Fibroblast of lung (primary cell): ENCODE measurements around the gene SLC9A8. TPM values are rescaled to one million over a fixed set of nuclear protein-coding genes. Genes with fewer than 3 reads are reported as not detected.

Experiments
- DNase-seq, 2 donors: peaks; one replicate each; pipeline versions ENCODE4 v3.0.0 to v3.0.0-alpha.2; 2010; ENCODE audit warnings: low read depth in 2 of 2
- H2AFZ ChIP-seq: 2 replicates; pipeline ENCODE4 v1.5.1; 2012; ENCODE audit warnings: low read length, control low read depth, inconsistent platforms
- H3K27ac ChIP-seq: 2 replicates; pipeline ENCODE4 v1.5.1; 2011; ENCODE audit warnings: low read length, control low read depth; ENCODE audit not compliant: insufficient read depth
- H3K27me3 ChIP-seq: 2 replicates; pipeline ENCODE4 v1.5.1; 2011; ENCODE audit warnings: mild to moderate bottlenecking, low read length; ENCODE audit not compliant: control insufficient read depth, insufficient read depth
- H3K36me3 ChIP-seq: 2 replicates; pipeline ENCODE4 v1.5.1; 2011; ENCODE audit warnings: low read length; ENCODE audit not compliant: control insufficient read depth, insufficient read depth
- H3K4me1 ChIP-seq: 2 replicates; pipeline ENCODE4 v1.5.1; 2011; ENCODE audit warnings: low read length; ENCODE audit not compliant: control insufficient read depth, insufficient read depth; ENCODE audit errors: extremely low read depth
- H3K4me2 ChIP-seq: 2 replicates; pipeline ENCODE4 v1.5.1; 2011; ENCODE audit warnings: low read length, control low read depth; ENCODE audit not compliant: insufficient read depth; ENCODE audit errors: extremely low read depth
- H3K4me3 ChIP-seq, 4 experiments: fragments of 200-600 bp in 1 of 4; sonication (generic) in 1 of 4; replicated peaks in 1 of 4; 2 replicates each; pipeline ENCODE4 v1.5.1; 2011 to 2016; ENCODE audit warnings: low read length in 4 of 4, low read depth in 3 of 4, mild to moderate bottlenecking in 3 of 4, control low read depth in 2 of 4, inconsistent platforms in 1 of 4, mixed read lengths in 1 of 4; ENCODE audit not compliant: insufficient read depth in 1 of 4; ENCODE audit errors: control extremely low read depth in 1 of 4
- H3K79me2 ChIP-seq: 2 replicates; pipeline ENCODE4 v1.5.1; 2012; ENCODE audit warnings: mild to moderate bottlenecking, low read length, inconsistent platforms; ENCODE audit not compliant: control insufficient read depth, insufficient read depth
- H3K9ac ChIP-seq: 2 replicates; pipeline ENCODE4 v1.5.1; 2011; ENCODE audit warnings: mild to moderate bottlenecking, low read length, control low read depth; ENCODE audit not compliant: insufficient read depth
- H3K9me3 ChIP-seq: 2 replicates; pipeline ENCODE4 v1.5.1; 2012; ENCODE audit warnings: low read depth, low read length; ENCODE audit not compliant: control insufficient read depth, insufficient read depth
- H4K20me1 ChIP-seq: 2 replicates; pipeline ENCODE4 v1.5.1; 2011; ENCODE audit warnings: low read length; ENCODE audit not compliant: control insufficient read depth, insufficient read depth; ENCODE audit errors: extremely low read depth
- EZH2 ChIP-seq: IDR thresholded peaks from 2 replicates; pipeline ENCODE4 v1.5.1; 2012; ENCODE audit warnings: low read length, control low read depth, mild to moderate bottlenecking; ENCODE audit errors: missing control alignments
- polyA plus RNA-seq, 2 donors: library from polyadenylated mRNA; depleted of rRNA in 1 of 2; stranded (reverse) in 1 of 2; unstranded in 1 of 2; fragments of >200 nt; gene quantifications; 2 replicates each; pipeline ENCODE4 v1.2.1, GENCODE V29; 2011 to 2012; ENCODE audit warnings: missing spikeins in 1 of 2
- total RNA-seq: library from RNA; depleted of rRNA; stranded (reverse); fragments of >200 nt; gene quantifications from 2 replicates; pipeline ENCODE4 v1.2.1, GENCODE V29; 2014
- TF ChIP-seq, protein P1 (sequence below), 2 donors: IDR thresholded peaks in 1 of 2; conservative IDR thresholded peaks in 1 of 2; 1 replicate in 1 of 2; 2 replicates in 1 of 2; pipeline ENCODE4 v1.5.1; 2011 to 2012; ENCODE audit warnings: low read length in 2 of 2, control low read depth in 1 of 2, inconsistent platforms in 1 of 2, low read depth in 1 of 2, mild to moderate bottlenecking in 1 of 2

SLC9A8 gene
- total and polyA plus RNA-seq, 2 donors (not counting 1 experiment from before 2014, with no cell fraction given), result 2.4 to 15.5 TPM

DNA sequence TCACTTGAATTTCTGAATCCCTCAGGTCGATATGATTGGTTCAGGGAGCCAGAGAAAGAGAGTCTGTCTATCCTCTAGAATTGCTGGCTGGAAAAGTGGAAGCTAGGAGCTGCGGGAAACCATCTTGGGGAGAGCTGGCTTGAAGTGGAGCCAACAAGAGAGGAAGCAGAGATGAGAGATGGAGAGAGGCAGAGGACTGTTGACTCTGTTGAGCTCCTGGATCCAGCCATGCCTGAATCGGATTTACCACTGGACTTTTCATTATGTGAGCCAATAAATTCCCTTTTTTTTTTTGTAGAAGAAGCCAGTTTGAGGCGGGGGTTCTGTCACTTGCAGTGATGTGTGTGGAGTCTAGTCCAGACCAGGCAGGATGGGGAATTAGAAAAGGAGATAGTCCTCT is 13.9 kb upstream of the SLC9A8 start:
- no peak overlapping the region for H3K9ac ChIP-seq

GRCh38 chr20:49799698-49800097 is 12.9 kb upstream of the SLC9A8 start:
- Histone ChIP-seq H3K4me3 (no peak overlapping the region), H2AFZ (no peak overlapping the region), H3K4me2 (no peak overlapping the region), H3K27ac (no peak overlapping the region), H3K79me2 (no peaks in the 10 kb centered on the region), H3K9ac (no peak overlapping the region), H3K4me1 (no peaks in the 10 kb centered on the region), H3K27me3 (peaks cover 3% of the 10 kb centered on the region), H3K9me3 (no peaks in the 10 kb centered on the region), H4K20me1 (no peaks in the 10 kb centered on the region), H3K36me3 (no peaks in the 10 kb centered on the region)
- no peak for DNase-seq
- no peak for TF ChIP-seq EZH2
- TF ChIP-seq, protein P1, sequence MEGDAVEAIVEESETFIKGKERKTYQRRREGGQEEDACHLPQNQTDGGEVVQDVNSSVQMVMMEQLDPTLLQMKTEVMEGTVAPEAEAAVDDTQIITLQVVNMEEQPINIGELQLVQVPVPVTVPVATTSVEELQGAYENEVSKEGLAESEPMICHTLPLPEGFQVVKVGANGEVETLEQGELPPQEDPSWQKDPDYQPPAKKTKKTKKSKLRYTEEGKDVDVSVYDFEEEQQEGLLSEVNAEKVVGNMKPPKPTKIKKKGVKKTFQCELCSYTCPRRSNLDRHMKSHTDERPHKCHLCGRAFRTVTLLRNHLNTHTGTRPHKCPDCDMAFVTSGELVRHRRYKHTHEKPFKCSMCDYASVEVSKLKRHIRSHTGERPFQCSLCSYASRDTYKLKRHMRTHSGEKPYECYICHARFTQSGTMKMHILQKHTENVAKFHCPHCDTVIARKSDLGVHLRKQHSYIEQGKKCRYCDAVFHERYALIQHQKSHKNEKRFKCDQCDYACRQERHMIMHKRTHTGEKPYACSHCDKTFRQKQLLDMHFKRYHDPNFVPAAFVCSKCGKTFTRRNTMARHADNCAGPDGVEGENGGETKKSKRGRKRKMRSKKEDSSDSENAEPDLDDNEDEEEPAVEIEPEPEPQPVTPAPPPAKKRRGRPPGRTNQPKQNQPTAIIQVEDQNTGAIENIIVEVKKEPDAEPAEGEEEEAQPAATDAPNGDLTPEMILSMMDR (conservative IDR thresholded peaks at IDR 0.05 in 1 of 2, IDR thresholded peaks at IDR 0.05 in 1 of 2; ENCODE audit: low read depth in 1 of 2, low read length in 2 of 2), result no peak

More for the DNA sequence above, 13.9 kb upstream of the SLC9A8 start:
- Histone ChIP-seq H2AFZ (no peak overlapping the region), H3K36me3 (no peaks in the 10 kb centered on the region), H3K4me3 (no peak overlapping the region), H3K4me1 (no peaks in the 10 kb centered on the region), H3K27ac (no peak overlapping the region), H4K20me1 (no peaks in the 10 kb centered on the region), H3K4me2 (no peak overlapping the region), H3K9me3 (no peaks in the 10 kb centered on the region), H3K79me2 (no peaks in the 10 kb centered on the region), H3K27me3 (peaks cover 3% of the 10 kb centered on the region)
- TF ChIP-seq, protein P1 (conservative IDR thresholded peaks at IDR 0.05 in 1 of 2, IDR thresholded peaks at IDR 0.05 in 1 of 2; ENCODE audit: low read depth in 1 of 2, low read length in 2 of 2), result no peak
- TF ChIP-seq EZH2, result no peak
- DNase-seq, result no peak

GRCh38 chr20:49803418-49803817 is 9.2 kb upstream of the SLC9A8 start:
- Histone ChIP-seq H3K9ac (no peak overlapping the region), H4K20me1 (no peaks in the 10 kb centered on the region), H3K9me3 (no peaks in the 10 kb centered on the region), H3K4me3 (no peak overlapping the region), H2AFZ (no peak overlapping the region), H3K27me3 (no peaks in the 10 kb centered on the region), H3K79me2 (no peaks in the 10 kb centered on the region), H3K36me3 (no peaks in the 10 kb centered on the region), H3K4me2 (no peak overlapping the region), H3K4me1 (no peaks in the 10 kb centered on the region), H3K27ac (no peak overlapping the region)
- no peak for DNase-seq
- TF ChIP-seq, protein P1 (conservative IDR thresholded peaks at IDR 0.05 in 1 of 2, IDR thresholded peaks at IDR 0.05 in 1 of 2; ENCODE audit: low read depth in 1 of 2, low read length in 2 of 2), result no peak
- TF ChIP-seq EZH2, result no peak
